HG03175 (cell line): ENCODE results near the gene TMEM259.

Experiments used
- ATAC-seq: cut with Tn5 transposase; IDR thresholded peaks from one replicate; pipeline ENCODE4 v1.9.1; 2021; ENCODE audit warnings: mild to moderate bottlenecking, moderate library complexity; ENCODE audit not compliant: unreplicated experiment

Gene TMEM259

GRCh38 chr19:1017906-1018305, 3.0 kb downstream of the TMEM259 start:
- no peak for ATAC-seq

GRCh38 chr19:1017115-1017905, 3.6 kb downstream of the TMEM259 start:
- no peak for ATAC-seq

GRCh38 chr19:1016647-1017114, 4.2 kb downstream of the TMEM259 start:
- ATAC-seq = no peak

GRCh38 chr19:1015782-1016646, 4.9 kb downstream of the TMEM259 start:
- no peak for ATAC-seq

- no peak for ATAC-seq
Measured at GRCh38 chr19:1015061-1015781, 5.7 kb downstream of the TMEM259 start.

GRCh38 chr19:1014161-1015060, 6.5 kb downstream of the TMEM259 start:
- no peak for ATAC-seq

GRCh38 chr19:1013218-1013617, 7.7 kb downstream of the TMEM259 start:
- no peak for ATAC-seq

GRCh38 chr19:1012334-1012733, 8.6 kb downstream of the TMEM259 start:
- no peak for ATAC-seq

GRCh38 chr19:1011831-1012333, 9.0 kb downstream of the TMEM259 start:
- no peak for ATAC-seq

GRCh38 chr19:1010586-1011510, 10.1 kb downstream of the TMEM259 start:
- no peak for ATAC-seq

GRCh38 chr19:1009981-1010538, 10.9 kb downstream of the TMEM259 start:
- ATAC-seq = no peak

GRCh38 chr19:1009041-1009980, 11.6 kb downstream of the TMEM259 start:
- ATAC-seq = no peak

GRCh38 chr19:1008268-1009040, 12.5 kb downstream of the TMEM259 start:
- ATAC-seq = no peak

- ATAC-seq = no peak
Measured at GRCh38 chr19:1007399-1008251, 13.3 kb downstream of the TMEM259 start.

GRCh38 chr19:1006711-1007398, 14.1 kb downstream of the TMEM259 start:
- ATAC-seq = no peak
